ENCODE results near the gene RPL36A.
A peak's percentile ranks its signal among the peaks of the same experiment; 100 is the strongest.

The RPL36A gene

GRCh38 chrX:101390664-101391525 lies at the start of gene RPL36A:
Gene RPL36A (plus strand): TSS chrX:101391011. CDS start chrX:101391044, 33 bp downstream.
- peak; percentile 95 for DNase-seq

- no peak for DNase-seq
These were observed 42.9 kb upstream of the RPL36A start for GRCh38 chrX:101347859-101348451.

GRCh38 chrX:101348452-101349192 lies 42.2 kb upstream of the RPL36A start, which contains the start of gene TIMM8A:
Gene TIMM8A (minus strand): TSS chrX:101348742. CDS start chrX:101348664, 78 bp downstream.
- peak; percentile 52 for DNase-seq

GRCh38 chrX:101349193-101349562 lies 41.6 kb upstream of the RPL36A start:
- DNase-seq, result no peak

GRCh38 chrX:101357166-101357795 lies 33.5 kb upstream of the RPL36A start:
- DNase-seq, result no peak

- no peak for DNase-seq
These were observed 30.8 kb upstream of the RPL36A start for GRCh38 chrX:101359966-101360365.

GRCh38 chrX:101360390-101360789 lies 30.4 kb upstream of the RPL36A start:
- DNase-seq, result no peak

- no peak for DNase-seq
These were observed 28.7 kb upstream of the RPL36A start for GRCh38 chrX:101362116-101362515.

- DNase-seq, result no peak
These were observed 28.1 kb upstream of the RPL36A start for GRCh38 chrX:101362757-101363156.

- no peak for DNase-seq
These were observed 25.5 kb upstream of the RPL36A start for GRCh38 chrX:101365301-101365795.

GRCh38 chrX:101368800-101369199 lies 22.0 kb upstream of the RPL36A start:
- no peak for DNase-seq

- no peak for DNase-seq
These were observed 21.1 kb upstream of the RPL36A start for GRCh38 chrX:101369687-101370086.

GRCh38 chrX:101370888-101371504 lies 19.8 kb upstream of the RPL36A start:
- no peak for DNase-seq

GRCh38 chrX:101377547-101377946 lies 13.3 kb upstream of the RPL36A start:
- no peak for DNase-seq

- no peak for DNase-seq
These were observed 7.1 kb upstream of the RPL36A start for GRCh38 chrX:101383679-101384205.

- no peak for DNase-seq
These were observed 5.7 kb upstream of the RPL36A start for GRCh38 chrX:101385026-101385684.

- no peak for DNase-seq
These were observed 4.8 kb upstream of the RPL36A start, which contains the start of gene BTK for GRCh38 chrX:101385795-101386541. Gene BTK (minus strand): TSS chrX:101386191. CDS start chrX:101375284, 10,907 bp downstream.

GRCh38 chrX:101386542-101386885 lies 4.3 kb upstream of the RPL36A start:
- no peak for DNase-seq

- DNase-seq, result no peak
These were observed 2.2 kb upstream of the RPL36A start for GRCh38 chrX:101388604-101389003.

GRCh38 chrX:101391831-101392230 lies 1.0 kb downstream of the RPL36A start:
- no peak for DNase-seq

All from NCI-H1694 treated with DMSO at 0.1 percent for 48 hours (cell line).